Mammary epithelial cell (primary cell): Measurements from ENCODE around the gene RNU7-1.

Source experiments
- CTCF ChIP-seq, 2 donors: IDR thresholded peaks in 1 of 2; conservative IDR thresholded peaks in 1 of 2; 2 replicates each; pipeline ENCODE4 v1.5.1; 2011 to 2012; ENCODE audit warnings: inconsistent platforms in 2 of 2, low read length in 2 of 2, mild to moderate bottlenecking in 2 of 2, control low read depth in 1 of 2, low read depth in 1 of 2; ENCODE audit not compliant: insufficient read depth in 1 of 2; ENCODE audit errors: extremely low read depth in 1 of 2
- EZH2 ChIP-seq: IDR thresholded peaks from 2 replicates; pipeline ENCODE4 v1.6.1; 2012; ENCODE audit warnings: low read length, inconsistent platforms, borderline replicate concordance

- TF ChIP-seq CTCF (conservative IDR thresholded peaks at IDR 0.05 in 1 of 2, IDR thresholded peaks at IDR 0.05 in 1 of 2; ENCODE audit: extremely low read depth in 1 of 2, insufficient read depth in 1 of 2, low read depth in 1 of 2, low read length in 2 of 2) (no peak), EZH2 (no peak)
These were observed 26.5 kb downstream of the RNU7-1 start for GRCh38 chr12:6970096-6970527.
